ENCODE results near the gene ZNF282.

ZNF282 gene

GRCh38 chr7:149226840-149227494 lies 31.6 kb downstream of the ZNF282 start:
- ChIA-PET CTCF (no interaction called here), POLR2A (interaction anchor here (1.8 kb wide), 1 partner anchor 10 kb away, joined by 5 read pairs; no protein-coding TSS in a partner anchor)
- Histone ChIP-seq H3K36me3 (ENCODE audit: control insufficient read depth in 2 of 2, insufficient read depth in 1 of 2, low read length in 2 of 2) (peaks cover 6 to 32% of the 10 kb centered on the region in 2 experiments; a peak in 2 of 3 replicates), H3K4me1 (ENCODE audit: control insufficient read depth, insufficient read depth, low read length) (no peaks in the 10 kb centered on the region), H3K27ac (ENCODE audit: extremely low read depth, low read depth, low read length) (no peak overlapping the region), H3K4me3 (ENCODE audit: low read depth, low read length) (no peak overlapping the region), H3K9me3 (ENCODE audit: control insufficient read depth, insufficient read depth, low read depth, low read length) (no peaks in the 10 kb centered on the region)
- TF ChIP-seq TSHZ1 (tag by site-specific recombination; IDR thresholded peaks at IDR 0.05; ENCODE audit: borderline replicate concordance) = no peak
- TF ChIP-seq ZNF18 (tag by site-specific recombination; IDR thresholded peaks at IDR 0.05) = no peak
- TF ChIP-seq, protein P1, sequence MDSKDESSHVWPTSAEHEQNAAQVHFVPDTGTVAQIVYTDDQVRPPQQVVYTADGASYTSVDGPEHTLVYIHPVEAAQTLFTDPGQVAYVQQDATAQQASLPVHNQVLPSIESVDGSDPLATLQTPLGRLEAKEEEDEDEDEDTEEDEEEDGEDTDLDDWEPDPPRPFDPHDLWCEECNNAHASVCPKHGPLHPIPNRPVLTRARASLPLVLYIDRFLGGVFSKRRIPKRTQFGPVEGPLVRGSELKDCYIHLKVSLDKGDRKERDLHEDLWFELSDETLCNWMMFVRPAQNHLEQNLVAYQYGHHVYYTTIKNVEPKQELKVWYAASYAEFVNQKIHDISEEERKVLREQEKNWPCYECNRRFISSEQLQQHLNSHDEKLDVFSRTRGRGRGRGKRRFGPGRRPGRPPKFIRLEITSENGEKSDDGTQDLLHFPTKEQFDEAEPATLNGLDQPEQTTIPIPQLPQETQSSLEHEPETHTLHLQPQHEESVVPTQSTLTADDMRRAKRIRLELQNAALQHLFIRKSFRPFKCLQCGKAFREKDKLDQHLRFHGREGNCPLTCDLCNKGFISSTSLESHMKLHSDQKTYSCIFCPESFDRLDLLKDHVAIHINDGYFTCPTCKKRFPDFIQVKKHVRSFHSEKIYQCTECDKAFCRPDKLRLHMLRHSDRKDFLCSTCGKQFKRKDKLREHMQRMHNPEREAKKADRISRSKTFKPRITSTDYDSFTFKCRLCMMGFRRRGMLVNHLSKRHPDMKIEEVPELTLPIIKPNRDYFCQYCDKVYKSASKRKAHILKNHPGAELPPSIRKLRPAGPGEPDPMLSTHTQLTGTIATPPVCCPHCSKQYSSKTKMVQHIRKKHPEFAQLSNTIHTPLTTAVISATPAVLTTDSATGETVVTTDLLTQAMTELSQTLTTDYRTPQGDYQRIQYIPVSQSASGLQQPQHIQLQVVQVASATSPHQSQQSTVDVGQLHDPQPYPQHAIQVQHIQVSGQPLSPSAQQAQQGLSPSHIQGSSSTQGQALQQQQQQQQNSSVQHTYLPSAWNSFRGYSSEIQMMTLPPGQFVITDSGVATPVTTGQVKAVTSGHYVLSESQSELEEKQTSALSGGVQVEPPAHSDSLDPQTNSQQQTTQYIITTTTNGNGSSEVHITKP (tag by site-specific recombination; IDR thresholded peaks at IDR 0.05) = peak; percentile 45; the same call in 1 of the 2 replicates

DNA sequence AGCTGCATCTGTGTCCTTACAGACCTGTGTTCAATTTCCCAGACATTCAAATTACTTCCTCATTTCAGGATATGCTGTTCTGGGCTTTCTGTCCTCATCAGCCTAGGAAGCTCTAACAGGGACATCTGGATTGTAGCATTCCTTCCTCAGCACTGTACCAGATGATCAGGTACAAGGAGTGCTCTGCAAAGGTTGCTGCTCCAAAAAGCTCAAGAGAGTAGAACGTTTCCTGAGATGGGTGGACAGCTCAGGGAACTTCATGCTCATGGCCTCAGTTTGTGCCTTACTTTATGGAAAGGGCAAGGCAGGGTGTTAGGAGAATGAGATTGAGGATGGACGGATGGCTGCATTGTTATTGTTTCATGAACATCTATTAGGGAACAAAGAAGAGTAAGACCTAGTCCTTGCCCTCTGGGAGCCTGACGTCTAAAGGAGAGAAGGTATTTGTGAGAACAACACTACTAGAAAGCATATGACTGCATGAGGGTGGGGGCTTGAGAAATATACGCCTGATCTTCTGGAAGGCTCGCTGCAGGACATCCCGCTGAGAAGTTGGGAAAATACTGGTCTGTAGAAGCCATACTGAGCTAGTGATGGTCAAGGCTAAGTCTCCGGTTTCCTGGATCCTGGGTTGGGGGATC lies 33.6 kb downstream of the ZNF282 start:
- TF ChIP-seq ZNF785 (tag by site-specific recombination; IDR thresholded peaks at IDR 0.05) (no peak), OVOL3 (tag by site-specific recombination; IDR thresholded peaks at IDR 0.05) (no peak), ZNF707 (tag by site-specific recombination; IDR thresholded peaks at IDR 0.05) (peak; percentile 54; the same call in 1 of the 2 replicates), ZNF791 (tag by site-specific recombination; IDR thresholded peaks at IDR 0.05) (no peak), ZBTB17 (tag by site-specific recombination; IDR thresholded peaks at IDR 0.05) (peak; percentile 66), ZNF155 (tag by site-specific recombination; IDR thresholded peaks at IDR 0.05) (no peak), ZNF600 (tag by site-specific recombination; IDR thresholded peaks at IDR 0.05) (0 out of 2 replicates have a peak, but pooled peaks have one; percentile 37)
- no peak overlapping the region for H3K4me3 ChIP-seq (ENCODE audit: low read depth, low read length)
- H3K27ac ChIP-seq (ENCODE audit: extremely low read depth, low read depth, low read length) = no peak overlapping the region
- no peaks in the 10 kb centered on the region for H3K4me1 ChIP-seq (ENCODE audit: control insufficient read depth, insufficient read depth, low read length)
- no peaks in the 10 kb centered on the region for H3K9me3 ChIP-seq (ENCODE audit: control insufficient read depth, insufficient read depth, low read depth, low read length)
- H3K36me3 ChIP-seq (ENCODE audit: control insufficient read depth in 2 of 2, insufficient read depth in 1 of 2, low read length in 2 of 2) = peaks cover 0 to 20% of the 10 kb centered on the region in 2 experiments; a peak in 1 of 3 replicates
- POLR2A ChIA-PET = interaction anchor here (0.6 to 1.8 kb wide), 4 partner anchors 8 to 18 kb away, joined by 3 to 6 read pairs (median 4); no protein-coding TSS in a partner anchor
- CTCF ChIA-PET = interaction anchor here (0.7 kb wide), 1 partner anchor 31 kb away, joined by 3 read pairs; no protein-coding TSS in a partner anchor

All from HEK293 (cell line).